T-helper 2 cell (primary cell): ENCODE measurements around the gene DPP6.
A peak's percentile ranks its signal among the peaks of the same experiment; 100 is the strongest.

Experiments used
- DNase-seq, 5 experiments: peaks; one replicate each; pipeline versions ENCODE4 v3.0.0 to v3.0.0-alpha.2; 2012 to 2022

Gene DPP6

DNA sequence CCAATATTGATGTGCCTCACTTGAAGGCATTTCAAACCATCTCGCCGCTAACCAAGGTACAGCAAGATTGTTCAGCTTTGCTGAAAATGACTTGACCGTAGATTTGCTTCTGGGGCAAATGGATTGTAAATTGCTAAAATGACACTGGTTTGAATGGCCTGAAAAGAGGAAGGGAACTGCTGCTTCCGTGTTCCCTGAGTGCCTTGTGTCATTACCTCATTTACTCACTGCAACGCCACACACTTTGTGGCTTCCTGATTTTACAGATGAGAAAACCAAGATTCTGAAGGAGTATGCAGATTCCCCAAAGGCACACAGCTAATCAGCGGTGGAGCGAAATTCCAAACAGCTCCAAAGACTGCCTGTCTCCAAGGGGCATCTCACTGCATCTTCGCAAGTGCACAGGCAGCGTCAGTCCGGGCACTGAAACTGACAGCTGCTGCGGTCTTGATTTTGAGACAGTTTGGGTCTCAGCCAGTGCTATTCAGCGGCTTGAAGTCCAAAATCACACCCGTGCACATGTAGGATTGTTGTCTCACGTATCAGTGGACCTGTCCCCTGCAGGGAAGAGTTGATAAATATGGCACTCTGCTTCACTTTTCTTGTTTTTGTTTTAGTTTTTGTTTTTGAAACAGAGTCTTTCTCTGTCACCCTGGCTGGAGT lies 290.9 kb downstream of the DPP6 start:
- no peak for DNase-seq

DNA sequence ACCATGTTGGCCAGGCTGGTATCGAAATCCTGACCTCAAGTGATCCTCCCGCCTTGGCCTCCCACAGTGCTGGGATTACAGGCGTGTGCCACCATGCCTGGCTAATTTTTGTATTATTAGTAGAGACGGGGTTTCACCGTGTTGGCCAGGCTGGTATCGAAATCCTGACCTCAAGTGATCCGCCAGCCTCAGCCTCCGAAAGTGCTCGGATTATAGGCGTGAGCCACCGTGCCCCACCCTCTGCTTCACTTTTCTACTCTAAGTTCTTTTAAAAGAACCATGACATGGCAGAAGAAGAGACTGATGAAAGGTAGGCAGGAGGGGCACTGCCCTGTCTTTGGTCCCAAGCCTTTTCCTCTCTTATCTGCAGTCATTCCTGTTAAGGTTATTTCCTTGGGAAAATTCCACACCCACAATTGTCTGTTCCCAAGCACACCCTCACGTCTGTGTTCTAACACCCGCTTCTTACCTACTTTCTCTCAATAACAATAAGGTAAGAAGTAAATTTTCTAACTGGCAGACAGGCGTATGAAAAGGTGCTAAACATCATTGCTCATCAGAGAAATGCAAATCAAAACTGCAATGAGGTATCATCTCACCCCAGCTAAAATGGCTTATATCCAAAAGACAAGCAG lies 291.7 kb downstream of the DPP6 start:
- no peak for DNase-seq

GRCh38 chr7:154345093-154345492 lies 292.9 kb downstream of the DPP6 start:
- no peak for DNase-seq

DNA sequence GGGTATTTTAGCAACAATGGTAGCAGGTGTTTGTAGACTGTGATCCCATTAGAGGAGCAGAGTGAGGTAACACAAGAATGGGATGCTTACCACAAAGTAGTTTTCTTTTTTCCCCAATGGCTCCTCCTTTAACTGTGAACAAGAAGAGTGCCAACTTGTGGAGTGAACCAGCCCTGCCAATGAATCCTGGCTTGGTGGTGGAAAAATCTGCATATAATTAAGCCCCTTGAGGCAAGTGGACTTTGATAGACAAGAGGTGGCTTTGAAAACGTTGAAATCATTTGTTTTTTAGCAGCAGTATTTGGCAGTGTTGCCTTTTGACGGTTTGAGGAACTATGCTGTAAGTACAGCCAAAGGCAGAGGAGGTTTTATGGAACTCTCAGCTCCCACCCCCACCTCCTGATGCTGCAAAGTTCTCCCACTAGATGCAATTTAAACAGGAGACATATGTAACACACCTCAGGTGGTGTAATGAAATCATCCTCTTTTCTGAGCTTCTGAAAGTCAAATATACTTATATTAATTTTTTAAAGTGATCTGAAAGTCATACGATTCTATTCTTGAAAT lies 295.6 kb downstream of the DPP6 start:
- no peak for DNase-seq

DNA sequence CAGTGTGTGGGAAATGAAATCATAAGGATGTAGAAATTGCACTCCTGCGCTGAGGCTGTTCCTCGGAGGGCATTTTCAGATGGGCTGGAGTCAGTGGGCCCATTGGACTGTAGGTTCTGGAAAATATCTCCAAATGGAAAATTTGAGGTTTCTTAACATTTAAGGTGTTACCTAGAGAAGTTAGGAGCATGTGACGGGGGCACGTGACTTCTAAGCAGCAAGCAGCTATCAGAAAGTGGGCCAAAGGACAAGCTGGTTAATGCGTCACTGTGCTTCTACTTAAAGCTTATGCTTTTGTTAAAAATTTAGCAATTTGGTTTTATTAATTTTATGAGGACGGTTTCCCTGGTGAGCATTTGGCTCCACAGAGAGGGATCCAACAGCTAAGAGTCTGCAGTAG lies 298.7 kb downstream of the DPP6 start:
- DNase-seq, result no peak

DNA sequence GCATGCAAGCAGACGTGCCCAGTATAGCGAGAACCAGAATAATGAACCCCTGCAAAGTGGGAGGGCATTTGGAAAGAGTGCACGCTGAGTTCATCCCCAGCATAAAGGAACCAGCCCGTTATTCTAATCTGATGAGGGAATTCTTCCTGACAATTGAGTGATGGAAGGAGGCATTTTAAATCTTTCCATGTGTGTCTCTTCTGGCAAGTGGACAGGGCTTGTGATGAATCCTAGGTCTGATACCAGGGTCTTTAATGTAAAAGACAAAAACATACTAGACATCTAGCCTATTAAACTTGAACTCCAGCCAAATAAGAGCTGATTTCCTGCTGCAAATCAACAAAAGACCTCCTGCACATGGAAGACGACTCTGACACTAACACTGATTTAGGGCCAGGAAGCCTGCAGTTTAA lies 301.2 kb downstream of the DPP6 start:
- no peak for DNase-seq

DNA sequence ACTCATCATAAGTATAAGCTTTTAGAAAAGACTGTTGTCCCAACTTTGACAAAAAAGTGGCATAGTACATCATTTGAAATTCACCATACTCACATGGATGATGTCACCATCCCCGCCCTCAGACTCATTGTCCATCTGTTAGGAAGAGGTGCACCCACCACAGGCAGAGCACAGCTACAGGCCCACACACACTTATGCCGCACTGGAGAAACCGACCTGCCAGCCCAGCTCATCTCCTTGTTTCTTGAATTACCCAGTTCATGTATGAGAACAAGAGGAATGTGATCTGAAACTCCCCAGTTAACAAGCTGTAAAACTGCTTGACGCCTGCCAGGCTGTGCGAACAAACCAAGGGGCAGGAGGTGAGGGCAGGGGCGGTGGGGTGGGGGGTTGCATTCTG lies 312.0 kb downstream of the DPP6 start:
- DNase-seq, result no peak

GRCh38 chr7:154371424-154371823 lies 319.2 kb downstream of the DPP6 start:
- DNase-seq, result no peak

GRCh38 chr7:154372011-154372601 lies 319.9 kb downstream of the DPP6 start:
- no peak for DNase-seq

GRCh38 chr7:154373956-154374355 lies 321.8 kb downstream of the DPP6 start:
- DNase-seq, result no peak

- DNase-seq, result no peak
Observed at GRCh38 chr7:154375956-154376355, 323.8 kb downstream of the DPP6 start.

GRCh38 chr7:154380771-154381170 lies 328.6 kb downstream of the DPP6 start:
- DNase-seq, result no peak

DNA sequence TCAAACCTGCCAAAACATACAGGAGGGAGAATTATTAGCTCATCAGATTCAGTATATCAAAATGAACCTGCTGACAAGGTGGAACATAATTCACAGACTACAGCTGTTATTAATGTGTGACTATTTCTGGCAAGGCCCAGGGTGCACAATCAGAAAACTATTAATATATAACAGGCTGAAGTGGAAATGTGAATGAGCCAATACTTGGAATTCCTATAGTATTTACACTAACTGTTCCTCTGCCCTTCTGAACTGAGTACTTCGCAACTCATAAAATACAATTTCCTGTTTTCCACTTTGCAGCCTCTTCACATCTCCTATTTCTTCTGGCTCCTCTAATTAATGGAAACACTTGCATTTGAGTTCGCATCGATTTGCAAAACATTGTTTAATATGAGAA lies 330.8 kb downstream of the DPP6 start:
- no peak for DNase-seq

GRCh38 chr7:154385214-154385613 lies 333.0 kb downstream of the DPP6 start:
- DNase-seq, result no peak

DNA sequence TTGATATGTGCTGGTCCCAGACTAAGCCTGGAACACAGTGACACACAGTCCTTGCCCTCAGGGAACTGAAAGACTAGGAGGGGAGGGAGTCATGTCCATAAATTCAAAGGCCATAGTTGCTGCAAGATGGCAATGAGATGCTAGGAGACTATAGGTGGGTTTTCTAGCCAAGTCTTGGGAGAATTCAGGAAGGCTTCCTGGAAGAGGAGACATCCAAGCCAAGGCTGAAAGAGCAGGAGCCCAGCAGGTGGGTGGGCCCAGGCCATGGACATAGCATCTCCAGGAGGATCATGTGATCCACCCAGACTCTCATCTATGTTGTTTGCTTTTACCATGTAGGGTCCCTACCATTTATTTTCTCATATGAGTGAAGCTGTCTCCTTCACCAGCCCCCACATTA lies 335.1 kb downstream of the DPP6 start:
- DNase-seq, result no peak

DNA sequence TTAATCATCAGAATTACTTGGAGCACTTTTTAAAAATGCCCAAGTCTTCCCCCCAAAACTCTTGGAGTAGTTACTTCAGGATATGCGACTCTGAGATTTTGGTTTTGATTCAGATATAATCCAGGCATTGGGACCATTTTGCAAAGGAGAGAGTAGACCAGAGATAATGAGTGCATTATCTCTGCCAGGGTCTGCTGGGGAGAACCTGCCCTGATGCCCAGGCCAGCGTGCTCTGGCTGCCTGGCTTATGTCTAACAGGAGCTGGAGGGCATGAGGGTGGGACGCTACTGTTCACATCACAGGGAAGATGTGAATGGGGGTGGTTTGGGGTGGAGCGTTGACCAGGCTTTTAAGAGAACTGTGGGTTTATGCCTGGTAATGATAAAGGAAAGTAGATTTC lies 336.2 kb downstream of the DPP6 start:
- no peak for DNase-seq

- no peak for DNase-seq
Observed at GRCh38 chr7:154388999-154389398, 336.8 kb downstream of the DPP6 start.

GRCh38 chr7:154390961-154391360 lies 338.8 kb downstream of the DPP6 start:
- no peak for DNase-seq

- DNase-seq, result no peak
Observed at GRCh38 chr7:154394804-154395203, 342.6 kb downstream of the DPP6 start.

GRCh38 chr7:154406312-154406711 lies 354.1 kb downstream of the DPP6 start:
- no peak for DNase-seq

- DNase-seq, result peak in 1 of 5 experiments; percentile 21
Observed at GRCh38 chr7:154409703-154410311, 357.6 kb downstream of the DPP6 start.

- DNase-seq, result no peak
Observed at GRCh38 chr7:154412105-154412504, 359.9 kb downstream of the DPP6 start.

GRCh38 chr7:154415709-154416399 lies 363.7 kb downstream of the DPP6 start:
- DNase-seq, result no peak
